ENCODE results near the gene PLXDC2. TPM values are rescaled to one million over a fixed set of nuclear protein-coding genes. Genes with fewer than 3 reads are reported as not detected.
"Not testable (repeated sequence)": the region's sequence is repeated elsewhere in the genome, so short reads cannot be mapped to it uniquely, and the experiment has no call there.

Gene PLXDC2
- total RNA-seq, 1 donor from 2014 or later = 63.2 TPM

GRCh38 chr10:20115894-20116293 lies 299.7 kb downstream of the PLXDC2 start:
- DNase-seq = no peak

GRCh38 chr10:20117471-20117870 lies 301.2 kb downstream of the PLXDC2 start:
- DNase-seq = no peak

- no peak for DNase-seq
Measured at GRCh38 chr10:20118119-20118518, 301.9 kb downstream of the PLXDC2 start.

GRCh38 chr10:20128811-20129210 lies 312.6 kb downstream of the PLXDC2 start:
- no peak for DNase-seq

GRCh38 chr10:20132816-20133215 lies 316.6 kb downstream of the PLXDC2 start:
- DNase-seq = no peak

- no peak for DNase-seq
Measured at GRCh38 chr10:20133669-20134189, 317.5 kb downstream of the PLXDC2 start.

GRCh38 chr10:20142311-20142710 lies 326.1 kb downstream of the PLXDC2 start:
- DNase-seq = no peak

GRCh38 chr10:20144268-20144667 lies 328.0 kb downstream of the PLXDC2 start:
- no peak for DNase-seq

- DNase-seq = no peak
Measured at GRCh38 chr10:20146004-20146403, 329.8 kb downstream of the PLXDC2 start.

- no peak for DNase-seq
Measured at GRCh38 chr10:20147684-20148083, 331.5 kb downstream of the PLXDC2 start.

GRCh38 chr10:20156511-20156910 lies 340.3 kb downstream of the PLXDC2 start:
- no peak for DNase-seq

- DNase-seq = no peak
Measured at GRCh38 chr10:20157314-20157713, 341.1 kb downstream of the PLXDC2 start.

- DNase-seq = no peak
Measured at GRCh38 chr10:20158086-20158485, 341.9 kb downstream of the PLXDC2 start.

GRCh38 chr10:20162123-20162522 lies 345.9 kb downstream of the PLXDC2 start:
- no peak for DNase-seq

- no peak for DNase-seq
Measured at GRCh38 chr10:20166096-20166675, 350.0 kb downstream of the PLXDC2 start.

- DNase-seq = no peak
Measured at GRCh38 chr10:20170661-20171060, 354.4 kb downstream of the PLXDC2 start.

GRCh38 chr10:20173046-20173445 lies 356.8 kb downstream of the PLXDC2 start:
- DNase-seq = no peak

GRCh38 chr10:20175719-20176118 lies 359.5 kb downstream of the PLXDC2 start:
- DNase-seq = no peak

- no peak for DNase-seq
Measured at GRCh38 chr10:20180766-20181165, 364.5 kb downstream of the PLXDC2 start.

GRCh38 chr10:20181434-20181833 lies 365.2 kb downstream of the PLXDC2 start:
- DNase-seq = peak; percentile 2

- no peak for DNase-seq
Measured at GRCh38 chr10:20185116-20185515, 368.9 kb downstream of the PLXDC2 start.

GRCh38 chr10:20191392-20191791 lies 375.2 kb downstream of the PLXDC2 start:
- not testable (repeated sequence) for DNase-seq

- DNase-seq = no peak
Measured at GRCh38 chr10:20195076-20195475, 378.8 kb downstream of the PLXDC2 start.

- DNase-seq = no peak
Measured at GRCh38 chr10:20200758-20201157, 384.5 kb downstream of the PLXDC2 start.

- no peak for DNase-seq
Measured at GRCh38 chr10:20202337-20202736, 386.1 kb downstream of the PLXDC2 start.
